GM12865 (cell line): ENCODE results near the gene CREBBP.
A peak's percentile ranks its signal among the peaks of the same experiment; 100 is the strongest.

ENCODE experiments used
- DNase-seq: peaks from one replicate; pipeline ENCODE4 v3.0.0; 2010; ENCODE audit warnings: low read depth
- H3K4me3 ChIP-seq: 2 replicates; pipeline ENCODE4 v1.5.1; 2011; ENCODE audit warnings: mild to moderate bottlenecking, low read depth, low read length, control low read depth
- CTCF ChIP-seq: IDR thresholded peaks from 2 replicates; pipeline ENCODE4 v1.5.1; 2011; ENCODE audit warnings: low read length, control low read depth, low read depth, inconsistent platforms; ENCODE audit not compliant: insufficient read depth; ENCODE audit errors: missing control alignments

Gene CREBBP

GRCh38 chr16:3879887-3880564, 487 bp downstream of the CREBBP start:
- TF ChIP-seq CTCF = peak; percentile 35
- peak; percentile 79 for DNase-seq
- peak overlapping the region; percentile 73 for H3K4me3 ChIP-seq

- DNase-seq = no peak
These were observed 1.1 kb downstream of the CREBBP start for GRCh38 chr16:3879258-3879886.

GRCh38 chr16:3878610-3879009, 1.9 kb downstream of the CREBBP start:
- peak overlapping the region; percentile 73 for H3K4me3 ChIP-seq
- DNase-seq = peak; percentile 58
- TF ChIP-seq CTCF = no peak

More at GRCh38 chr16:3879258-3879886, 1.1 kb downstream of the CREBBP start:
- peak overlapping the region; percentile 73 for H3K4me3 ChIP-seq
- no peak for TF ChIP-seq CTCF

GRCh38 chr16:3876695-3877094, 3.8 kb downstream of the CREBBP start:
- TF ChIP-seq CTCF = no peak
- H3K4me3 ChIP-seq = no peak overlapping the region
- DNase-seq = no peak

- no peak for TF ChIP-seq CTCF
- no peak overlapping the region for H3K4me3 ChIP-seq
- no peak for DNase-seq
These were observed 4.4 kb downstream of the CREBBP start for GRCh38 chr16:3876160-3876559.

GRCh38 chr16:3874794-3875692, 5.5 kb downstream of the CREBBP start:
- DNase-seq = no peak
- no peak overlapping the region for H3K4me3 ChIP-seq
- TF ChIP-seq CTCF = no peak
